C4-2B (cell line): ENCODE results near the gene PIK3CD.

Source experiments
- H3K27ac ChIP-seq: fragments of 450-650 bp; 2 replicates; pipeline ENCODE4 v1.5.1; 2017
- CTCF ChIP-seq: fragments of 450-650 bp; conservative IDR thresholded peaks from 2 replicates; pipeline ENCODE4 v1.5.1; 2017; ENCODE audit warnings: mild to moderate bottlenecking
- ZFX ChIP-seq: fragments of 450-650 bp; IDR thresholded peaks from 2 replicates; pipeline ENCODE4 v1.6.1; 2017

Gene PIK3CD

GRCh38 chr1:9690440-9691107, 39.0 kb downstream of the PIK3CD start:
- no peak overlapping the region for H3K27ac ChIP-seq
- no peak for TF ChIP-seq ZFX

GRCh38 chr1:9691108-9691445, 39.5 kb downstream of the PIK3CD start:
- H3K27ac ChIP-seq, result no peak overlapping the region
- TF ChIP-seq ZFX (no peak), CTCF (no peak)

GRCh38 chr1:9691691-9692090, 40.2 kb downstream of the PIK3CD start:
- H3K27ac ChIP-seq, result no peak overlapping the region
- no peak for TF ChIP-seq ZFX
- TF ChIP-seq CTCF, result no peak

GRCh38 chr1:9696793-9697192, 45.3 kb downstream of the PIK3CD start:
- TF ChIP-seq ZFX (no peak), CTCF (no peak)
- H3K27ac ChIP-seq, result no peak overlapping the region

GRCh38 chr1:9699361-9699760, 47.8 kb downstream of the PIK3CD start:
- TF ChIP-seq ZFX (no peak), CTCF (no peak)
- no peak overlapping the region for H3K27ac ChIP-seq

GRCh38 chr1:9700340-9700739, 48.8 kb downstream of the PIK3CD start:
- TF ChIP-seq CTCF, result no peak
- no peak for TF ChIP-seq ZFX
- no peak overlapping the region for H3K27ac ChIP-seq

GRCh38 chr1:9701665-9702064, 50.1 kb downstream of the PIK3CD start:
- no peak overlapping the region for H3K27ac ChIP-seq
- TF ChIP-seq CTCF (no peak), ZFX (no peak)

- H3K27ac ChIP-seq, result no peak overlapping the region
- TF ChIP-seq ZFX (no peak), CTCF (no peak)
Measured at GRCh38 chr1:9703165-9703509, 51.6 kb downstream of the PIK3CD start.
